ENCODE results near the gene ZNF8. TPM values are rescaled to one million over a fixed set of nuclear protein-coding genes. Genes with fewer than 3 reads are reported as not detected.
A peak's percentile ranks its signal among the peaks of the same experiment; 100 is the strongest.

Gene ZNF8
- total RNA-seq, 2 experiments from 2014 or later = 7.1 to 7.8 TPM

DNA sequence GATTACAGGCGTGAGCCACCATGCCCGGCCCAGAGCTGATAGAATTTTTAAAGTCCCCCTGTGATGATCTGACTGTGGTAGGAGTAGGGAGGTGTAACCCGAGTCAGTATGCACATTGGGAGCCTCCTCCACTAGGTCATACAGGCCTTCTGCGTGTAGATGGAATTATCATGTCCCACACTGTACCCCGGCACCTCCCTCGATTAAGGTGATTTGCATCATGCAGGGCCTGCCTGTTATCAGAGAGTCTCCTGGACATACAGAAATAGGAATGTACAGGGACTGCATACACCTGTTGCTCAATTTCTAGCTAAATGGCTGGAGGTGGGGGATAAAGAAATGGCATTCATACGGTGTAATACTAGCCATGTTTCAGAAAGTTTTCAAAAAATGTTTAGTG, 25.5 kb downstream of the ZNF8 start:
- intact Hi-C loops (cut with micrococcal nuclease; ENCODE audit: unreplicated experiment) = loop anchor here (2.0 kb wide), 3 partner anchors 25 to 121 kb away; partner anchors contain the start of genes ZNF274, ZNF544 and ZNF8
- CTCF ChIA-PET (ENCODE audit: unreplicated experiment) = no interaction called here
- Histone ChIP-seq H3K27ac (ENCODE audit: low read depth, low read length, poor library complexity, severe bottlenecking) (no peak overlapping the region), H3K4me1 (ENCODE audit: insufficient read depth, low read length, poor library complexity, severe bottlenecking) (peaks cover 15% of the 10 kb centered on the region), H3K79me2 (ENCODE audit: insufficient read depth, low read depth, low read length) (peaks cover 18% of the 10 kb centered on the region), H3K4me2 (ENCODE audit: low read length) (peak overlapping the region; percentile 72), H3K9me2 (ENCODE audit: insufficient read depth, low read length) (no peaks in the 10 kb centered on the region), H3K36me3 (ENCODE audit: insufficient read depth, low read length) (peaks cover 77% of the 10 kb centered on the region), H3K9me3 (ENCODE audit: low read length) (peaks cover 15% of the 10 kb centered on the region; the same call in 1 of the 2 replicates), H4K20me1 (ENCODE audit: insufficient read depth, low read length) (no peaks in the 10 kb centered on the region), H3K4me3 (ENCODE audit: low read depth, low read length, poor library complexity, severe bottlenecking) (no peak overlapping the region), H2AFZ (ENCODE audit: low read length) (peak overlapping the region; percentile 89; the same call in 1 of the 2 replicates)
- no TSS peak for BruUV-seq (replicated peaks)
- POLR2A ChIA-PET = interaction anchor here (0.5 kb wide), 1 partner anchor 321 kb away, joined by 3 read pairs; no protein-coding TSS in a partner anchor
- no peak for TF ChIP-seq EZH2phosphoT487 (IDR thresholded peaks at IDR 0.05; ENCODE audit: borderline replicate concordance, low read depth, low read length)
- TF ChIP-seq, protein P1, sequence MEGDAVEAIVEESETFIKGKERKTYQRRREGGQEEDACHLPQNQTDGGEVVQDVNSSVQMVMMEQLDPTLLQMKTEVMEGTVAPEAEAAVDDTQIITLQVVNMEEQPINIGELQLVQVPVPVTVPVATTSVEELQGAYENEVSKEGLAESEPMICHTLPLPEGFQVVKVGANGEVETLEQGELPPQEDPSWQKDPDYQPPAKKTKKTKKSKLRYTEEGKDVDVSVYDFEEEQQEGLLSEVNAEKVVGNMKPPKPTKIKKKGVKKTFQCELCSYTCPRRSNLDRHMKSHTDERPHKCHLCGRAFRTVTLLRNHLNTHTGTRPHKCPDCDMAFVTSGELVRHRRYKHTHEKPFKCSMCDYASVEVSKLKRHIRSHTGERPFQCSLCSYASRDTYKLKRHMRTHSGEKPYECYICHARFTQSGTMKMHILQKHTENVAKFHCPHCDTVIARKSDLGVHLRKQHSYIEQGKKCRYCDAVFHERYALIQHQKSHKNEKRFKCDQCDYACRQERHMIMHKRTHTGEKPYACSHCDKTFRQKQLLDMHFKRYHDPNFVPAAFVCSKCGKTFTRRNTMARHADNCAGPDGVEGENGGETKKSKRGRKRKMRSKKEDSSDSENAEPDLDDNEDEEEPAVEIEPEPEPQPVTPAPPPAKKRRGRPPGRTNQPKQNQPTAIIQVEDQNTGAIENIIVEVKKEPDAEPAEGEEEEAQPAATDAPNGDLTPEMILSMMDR (conservative IDR thresholded peaks at IDR 0.05; ENCODE audit: low read length) = no peak
- no peak for DNase-seq (ENCODE audit: low spot score)

DNA sequence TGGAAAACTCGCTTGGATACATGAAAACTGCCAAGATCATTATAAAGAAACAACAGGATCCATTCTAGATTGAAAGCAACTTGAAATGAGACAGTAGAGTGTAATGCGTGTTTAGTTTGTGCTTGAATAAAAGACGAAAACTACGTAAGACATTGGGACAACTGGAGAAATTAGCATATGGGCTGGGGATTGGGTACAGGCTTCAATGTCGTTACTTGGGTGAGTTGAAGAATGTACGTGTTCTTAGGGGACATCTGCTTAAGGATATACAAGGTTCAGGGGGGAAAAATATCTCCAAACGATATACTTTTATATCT, 26.0 kb downstream of the ZNF8 start:
- BruUV-seq (replicated peaks) = no TSS peak
- peaks cover 79% of the 10 kb centered on the region for H3K36me3 ChIP-seq (ENCODE audit: insufficient read depth, low read length)

More for the DNA sequence above, 26.0 kb downstream of the ZNF8 start:
- peak overlapping the region; percentile 94 for H3K4me3 ChIP-seq (ENCODE audit: low read depth, low read length, poor library complexity, severe bottlenecking)
- peak overlapping the region; percentile 72 for H3K4me2 ChIP-seq (ENCODE audit: low read length)
- peaks cover 15% of the 10 kb centered on the region for H3K4me1 ChIP-seq (ENCODE audit: insufficient read depth, low read length, poor library complexity, severe bottlenecking)
- no peaks in the 10 kb centered on the region for H3K9me2 ChIP-seq (ENCODE audit: insufficient read depth, low read length)
- TF ChIP-seq EZH2phosphoT487 (IDR thresholded peaks at IDR 0.05; ENCODE audit: borderline replicate concordance, low read depth, low read length) = no peak
- TF ChIP-seq, protein P1 (conservative IDR thresholded peaks at IDR 0.05; ENCODE audit: low read length) = no peak
- CTCF ChIA-PET (ENCODE audit: unreplicated experiment) = no interaction called here
- DNase-seq (ENCODE audit: low spot score) = no peak
- peaks cover 18% of the 10 kb centered on the region for H3K79me2 ChIP-seq (ENCODE audit: insufficient read depth, low read depth, low read length)
- H4K20me1 ChIP-seq (ENCODE audit: insufficient read depth, low read length) = no peaks in the 10 kb centered on the region
- intact Hi-C loops (cut with micrococcal nuclease; ENCODE audit: unreplicated experiment) = loop anchor here (1.0 to 2.0 kb wide), 5 partner anchors 23 to 122 kb away; partner anchors contain the start of genes ZNF274, ZNF544, ZNF8 and ZNF837
- H3K27ac ChIP-seq (ENCODE audit: low read depth, low read length, poor library complexity, severe bottlenecking) = peak overlapping the region; percentile 33
- H3K9me3 ChIP-seq (ENCODE audit: low read length) = peaks cover 15% of the 10 kb centered on the region; the same call in 1 of the 2 replicates
- peak overlapping the region; percentile 89 for H2AFZ ChIP-seq (ENCODE audit: low read length)
- POLR2A ChIA-PET = interaction anchor here (1.0 kb wide), 1 partner anchor 22 kb away, joined by 4 read pairs; the partner anchor contains the start of gene ZSCAN22
